Large intestine (tissue), 3 donors: ENCODE measurements around the gene SELENOF. TPM values are rescaled to one million over a fixed set of nuclear protein-coding genes. Genes with fewer than 3 reads are reported as not detected.
"Not testable (repeated sequence)": the region's sequence is repeated elsewhere in the genome, so short reads cannot be mapped to it uniquely, and the experiment has no call there.

Experiments used
- DNase-seq, 2 donors: peaks; one replicate each; pipeline versions ENCODE4 v3.0.0 to v3.0.0-alpha.2; 2013
- H3K27ac ChIP-seq: one replicate; pipeline ENCODE4 v1.5.1; 2013; ENCODE audit warnings: low read length
- H3K27me3 ChIP-seq: 2 replicates; pipeline ENCODE4 v1.6.1; 2013; ENCODE audit warnings: low read length; ENCODE audit not compliant: control insufficient read depth, insufficient read depth
- H3K36me3 ChIP-seq: 2 replicates; pipeline ENCODE4 v1.6.1; 2013; ENCODE audit warnings: low read length; ENCODE audit not compliant: control insufficient read depth, insufficient read depth
- H3K4me1 ChIP-seq: one replicate; pipeline ENCODE4 v1.6.1; 2013; ENCODE audit warnings: low read length; ENCODE audit not compliant: control insufficient read depth, insufficient read depth
- H3K4me3 ChIP-seq: one replicate; pipeline ENCODE4 v1.5.1; 2013; ENCODE audit warnings: low read length
- H3K9me3 ChIP-seq: one replicate; pipeline ENCODE4 v1.6.1; 2013; ENCODE audit warnings: mild to moderate bottlenecking, low read depth, low read length, moderate library complexity; ENCODE audit not compliant: control insufficient read depth
- WGBS: methylation state at CpG from one replicate; pipeline ENCODE4 v1.1.5; 2013; ENCODE audit warnings: low lambda C conversion rate; ENCODE audit not compliant: insufficient coverage; 5-methylcytosine and 5-hydroxymethylcytosine counted together
- polyA plus RNA-seq: library from polyadenylated mRNA; unstranded; fragments of 120-200 nt; gene quantifications from one replicate; pipeline ENCODE4 v1.2.1, GENCODE V29; 2013

Gene SELENOF
- polyA plus RNA-seq, 1 donor: 214 TPM

GRCh38 chr1:86899401-86899800 lies 14.5 kb downstream of the SELENOF start:
- no CpG with 5 or more reads among the region's 33 CpGs for WGBS
- H3K4me1 ChIP-seq, DNase-seq: not testable (repeated sequence)

GRCh38 chr1:86888327-86888726 lies 25.6 kb downstream of the SELENOF start:
- Histone ChIP-seq H3K36me3 (peaks cover 4% of the 10 kb centered on the region), H3K4me3 (no peak overlapping the region), H3K27me3 (no peaks in the 10 kb centered on the region), H3K27ac (no peak overlapping the region), H3K9me3 (no peaks in the 10 kb centered on the region), H3K4me1 (no peaks in the 10 kb centered on the region)
- no peak for DNase-seq
- WGBS: 100% methylated on average over 1 of the region's 5 CpGs

More at GRCh38 chr1:86899401-86899800, 14.5 kb downstream of the SELENOF start:
- H3K4me3 ChIP-seq, H3K9me3 ChIP-seq, H3K27me3 ChIP-seq, H3K27ac ChIP-seq: not testable (repeated sequence)
- peaks cover 16% of the 10 kb centered on the region for H3K36me3 ChIP-seq

- Histone ChIP-seq H3K4me1 (no peaks in the 10 kb centered on the region), H3K36me3 (peaks cover 4% of the 10 kb centered on the region), H3K4me3 (no peak overlapping the region), H3K27me3 (no peaks in the 10 kb centered on the region), H3K9me3 (no peaks in the 10 kb centered on the region), H3K27ac (no peak overlapping the region)
- no CpG with 5 or more reads among the region's 5 CpGs for WGBS
- no peak for DNase-seq
Observed at GRCh38 chr1:86887479-86888162, 26.3 kb downstream of the SELENOF start.

- DNase-seq: no peak
- peaks cover 18% of the 10 kb centered on the region for H3K36me3 ChIP-seq
- H3K27me3 ChIP-seq: no peaks in the 10 kb centered on the region
- no peaks in the 10 kb centered on the region for H3K9me3 ChIP-seq
- no peaks in the 10 kb centered on the region for H3K4me1 ChIP-seq
- H3K27ac ChIP-seq: no peak overlapping the region
- H3K4me3 ChIP-seq: no peak overlapping the region
- WGBS: no CpG with 5 or more reads among the region's 1 CpG
Observed at GRCh38 chr1:86875722-86876121, 38.2 kb downstream of the SELENOF start.

- Histone ChIP-seq H3K27me3 (no peaks in the 10 kb centered on the region), H3K36me3 (peaks cover 9% of the 10 kb centered on the region), H3K27ac (no peak overlapping the region), H3K9me3 (no peaks in the 10 kb centered on the region), H3K4me3 (no peak overlapping the region), H3K4me1 (no peaks in the 10 kb centered on the region)
- no CpG with 5 or more reads among the region's 8 CpGs for WGBS
- DNase-seq: no peak
Observed at GRCh38 chr1:86872086-86872485, 41.8 kb downstream of the SELENOF start.

GRCh38 chr1:86871001-86871400 lies 42.9 kb downstream of the SELENOF start:
- Histone ChIP-seq H3K27ac (no peak overlapping the region), H3K4me1 (no peaks in the 10 kb centered on the region), H3K9me3 (no peaks in the 10 kb centered on the region), H3K27me3 (no peaks in the 10 kb centered on the region), H3K36me3 (peaks cover 5% of the 10 kb centered on the region), H3K4me3 (no peak overlapping the region)
- DNase-seq: no peak
- 90% methylated on average over 3 of the region's 3 CpGs for WGBS

- Histone ChIP-seq H3K4me3 (no peak overlapping the region), H3K36me3 (peaks cover 5% of the 10 kb centered on the region), H3K27ac (no peak overlapping the region), H3K9me3 (no peaks in the 10 kb centered on the region), H3K4me1 (no peaks in the 10 kb centered on the region), H3K27me3 (no peaks in the 10 kb centered on the region)
- 100% methylated on average over 1 of the region's 1 CpG for WGBS
- no peak for DNase-seq
Observed at GRCh38 chr1:86868477-86868876, 45.4 kb downstream of the SELENOF start.

GRCh38 chr1:86867278-86867677 lies 46.6 kb downstream of the SELENOF start:
- not testable (repeated sequence) for H3K36me3 ChIP-seq, H3K4me1 ChIP-seq, H3K4me3 ChIP-seq, H3K27me3 ChIP-seq, DNase-seq, H3K9me3 ChIP-seq, H3K27ac ChIP-seq
- WGBS: 100% methylated on average over 2 of the region's 4 CpGs

GRCh38 chr1:86866665-86867064 lies 47.3 kb downstream of the SELENOF start:
- Histone ChIP-seq H3K27me3 (no peaks in the 10 kb centered on the region), H3K27ac (no peak overlapping the region), H3K4me1 (no peaks in the 10 kb centered on the region), H3K4me3 (no peak overlapping the region), H3K9me3 (no peaks in the 10 kb centered on the region), H3K36me3 (peaks cover 2% of the 10 kb centered on the region)
- no peak for DNase-seq

GRCh38 chr1:86865973-86866637 lies 47.8 kb downstream of the SELENOF start:
- H3K9me3 ChIP-seq: no peaks in the 10 kb centered on the region
- H3K4me1 ChIP-seq: no peaks in the 10 kb centered on the region
- no peak for DNase-seq
- no peaks in the 10 kb centered on the region for H3K27me3 ChIP-seq
- 90% methylated on average over 2 of the region's 6 CpGs for WGBS
- H3K27ac ChIP-seq: no peak overlapping the region
- no peak overlapping the region for H3K4me3 ChIP-seq
- peaks cover 2% of the 10 kb centered on the region for H3K36me3 ChIP-seq

- WGBS: no CpG with 5 or more reads among the region's 2 CpGs
- Histone ChIP-seq H3K4me1 (peaks cover 4% of the 10 kb centered on the region), H3K4me3 (no peak overlapping the region), H3K27me3 (no peaks in the 10 kb centered on the region), H3K27ac (no peak overlapping the region), H3K9me3 (no peaks in the 10 kb centered on the region), H3K36me3 (peaks cover 2% of the 10 kb centered on the region)
- DNase-seq: no peak
Observed at GRCh38 chr1:86862920-86863319, 51.0 kb downstream of the SELENOF start.
